ENCODE measurements around the gene CLASP1. TPM values are rescaled to one million over a fixed set of nuclear protein-coding genes. Genes with fewer than 3 reads are reported as not detected.
"Not testable (repeated sequence)": the region's sequence is repeated elsewhere in the genome, so short reads cannot be mapped to it uniquely, and the experiment has no call there.

Gene CLASP1
- total RNA-seq, 2 experiments from 2014 or later = 64.4 to 75.9 TPM

DNA sequence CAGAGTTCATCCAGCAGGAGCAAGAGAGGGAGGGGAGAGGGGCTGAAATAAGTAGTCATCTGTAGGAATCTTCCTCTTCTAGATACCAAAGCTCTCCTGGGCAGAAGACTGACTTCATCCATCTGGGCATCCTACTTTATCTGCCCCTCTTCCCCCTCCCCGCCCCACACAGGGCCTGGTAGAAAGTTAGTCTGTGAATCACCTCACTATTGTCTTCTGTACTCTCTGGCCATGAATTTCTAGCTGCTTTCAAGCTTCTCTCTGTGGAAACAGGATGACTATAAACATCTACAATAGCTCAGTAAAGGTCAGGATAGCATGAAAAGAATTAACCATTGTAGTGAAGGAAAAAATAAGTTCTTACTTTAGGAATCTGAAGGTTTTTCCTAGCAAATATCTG is 166.2 kb downstream of the CLASP1 start:
- peaks cover 5% of the 10 kb centered on the region for H3K36me3 Mint-ChIP-seq
- H3K4me3 Mint-ChIP-seq = no peak overlapping the region
- no peak overlapping the region for H3K27ac Mint-ChIP-seq
- no peak for ATAC-seq (ENCODE audit: low read depth)
- no peak for DNase-seq
- no peaks in the 10 kb centered on the region for H3K27me3 Mint-ChIP-seq
- H3K4me1 Mint-ChIP-seq = peaks cover 2% of the 10 kb centered on the region
- H3K9me3 Mint-ChIP-seq = no peaks in the 10 kb centered on the region
- POLR2A ChIA-PET = interaction anchor here (0.6 kb wide), 1 partner anchor 196 kb away, joined by 3 read pairs; no protein-coding TSS in a partner anchor

DNA sequence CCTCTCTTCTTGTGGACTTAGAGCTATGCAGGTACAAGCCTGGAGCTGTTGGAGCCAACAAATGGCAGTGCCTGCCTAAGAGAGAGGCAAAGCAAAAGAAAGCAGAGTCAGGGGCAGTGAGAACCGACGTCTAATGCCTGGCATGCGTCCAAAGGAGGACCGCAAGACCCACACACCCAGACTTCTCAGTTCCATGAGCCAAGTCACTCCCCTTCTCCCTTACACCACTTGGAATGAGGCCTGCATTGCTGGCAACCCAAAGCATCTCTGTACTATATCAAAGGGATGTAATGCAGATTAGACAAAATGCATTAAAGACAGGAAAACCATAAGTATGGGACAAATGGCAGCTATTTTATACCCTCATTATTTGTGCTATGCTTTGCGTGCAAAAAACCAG is 168.4 kb downstream of the CLASP1 start:
- no peak for ATAC-seq (ENCODE audit: low read depth)
- Mint-ChIP-seq H3K9me3 (no peaks in the 10 kb centered on the region), H3K27ac (no peak overlapping the region), H3K36me3 (peaks cover 5% of the 10 kb centered on the region), H3K4me3 (no peak overlapping the region), H3K27me3 (no peaks in the 10 kb centered on the region), H3K4me1 (peaks cover 7% of the 10 kb centered on the region)
- POLR2A ChIA-PET = interaction anchor here (0.7 kb wide), 1 partner anchor 37 kb away, joined by 3 read pairs; no protein-coding TSS in a partner anchor
- DNase-seq = no peak

DNA sequence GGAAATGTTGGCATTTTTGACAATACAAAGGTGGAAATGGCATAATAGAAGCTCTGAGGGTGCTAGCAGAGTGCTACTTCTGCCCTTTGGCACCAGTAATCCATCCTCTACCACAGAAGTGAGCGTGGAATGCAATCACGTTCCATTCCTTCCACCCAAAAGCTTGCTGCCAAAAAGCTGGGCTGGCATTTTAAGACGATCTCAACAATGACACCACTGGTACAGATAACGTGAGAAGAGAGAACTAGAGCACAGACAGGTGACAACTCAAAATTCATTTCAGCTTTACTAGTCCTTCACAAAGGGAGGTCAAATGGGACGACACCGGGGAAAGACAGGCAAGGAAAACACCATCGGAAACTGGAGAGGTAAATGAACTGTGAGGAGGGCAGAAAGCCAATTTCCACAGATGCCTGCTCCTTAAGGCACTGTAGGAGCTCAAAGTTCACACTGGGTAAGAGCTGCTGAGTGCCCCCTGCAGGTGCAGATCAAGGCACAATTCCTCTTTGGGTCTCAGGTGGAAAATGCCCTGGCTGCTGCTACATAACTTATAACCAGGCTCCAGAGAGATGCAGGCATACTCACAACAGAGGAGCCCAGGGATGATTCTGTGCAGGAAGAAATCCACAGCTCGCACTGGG is 169.3 kb downstream of the CLASP1 start:
- POLR2A ChIA-PET = no interaction called here

DNA sequence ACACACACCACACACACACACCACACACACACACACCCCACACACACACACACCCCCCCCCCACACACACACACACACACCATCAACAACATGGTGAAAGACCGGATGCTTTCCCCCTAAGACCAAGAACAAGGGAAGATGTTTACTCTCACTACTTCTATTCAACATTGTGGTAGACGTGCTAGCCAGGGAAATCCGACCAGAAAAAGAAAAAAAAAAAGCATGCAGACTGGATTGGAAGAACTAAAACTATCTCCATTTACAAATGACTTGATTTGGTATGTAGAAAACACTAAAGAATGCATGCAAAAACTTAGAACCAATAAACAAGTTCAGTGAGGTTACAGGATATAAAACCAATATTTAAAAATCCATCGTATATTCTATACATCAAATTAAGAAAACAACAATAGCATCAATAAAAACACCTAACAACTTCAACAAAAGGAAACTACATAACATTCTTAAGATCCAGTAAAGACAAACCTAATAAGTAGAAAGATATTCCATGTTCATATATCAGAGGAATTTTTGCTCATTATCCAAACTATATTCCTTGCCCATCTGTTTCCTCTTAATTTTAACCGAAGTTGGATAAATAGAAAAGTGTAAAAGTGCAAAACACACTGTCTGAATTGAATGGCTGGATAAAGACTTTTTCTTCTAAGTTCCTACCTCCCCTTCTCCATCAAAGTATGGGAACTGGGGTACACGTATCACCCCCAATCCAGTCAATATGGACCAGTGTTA is 170.1 kb downstream of the CLASP1 start:
- Mint-ChIP-seq H3K4me1 (peaks cover 7% of the 10 kb centered on the region), H3K9me3 (no peaks in the 10 kb centered on the region), H3K27ac (peak overlapping the region; percentile 54), H3K27me3 (no peaks in the 10 kb centered on the region), H3K4me3 (no peak overlapping the region), H3K36me3 (peaks cover 5% of the 10 kb centered on the region)
- DNase-seq (no peak), ATAC-seq (ENCODE audit: low read depth) (no peak)
- POLR2A ChIA-PET = no interaction called here

More for the DNA sequence above, 169.3 kb downstream of the CLASP1 start:
- no peaks in the 10 kb centered on the region for H3K27me3 Mint-ChIP-seq
- H3K27ac Mint-ChIP-seq = no peak overlapping the region
- ATAC-seq (ENCODE audit: low read depth) (no peak), DNase-seq (no peak)
- no peaks in the 10 kb centered on the region for H3K9me3 Mint-ChIP-seq
- no peak overlapping the region for H3K4me3 Mint-ChIP-seq
- peaks cover 7% of the 10 kb centered on the region for H3K4me1 Mint-ChIP-seq
- H3K36me3 Mint-ChIP-seq = peaks cover 5% of the 10 kb centered on the region

DNA sequence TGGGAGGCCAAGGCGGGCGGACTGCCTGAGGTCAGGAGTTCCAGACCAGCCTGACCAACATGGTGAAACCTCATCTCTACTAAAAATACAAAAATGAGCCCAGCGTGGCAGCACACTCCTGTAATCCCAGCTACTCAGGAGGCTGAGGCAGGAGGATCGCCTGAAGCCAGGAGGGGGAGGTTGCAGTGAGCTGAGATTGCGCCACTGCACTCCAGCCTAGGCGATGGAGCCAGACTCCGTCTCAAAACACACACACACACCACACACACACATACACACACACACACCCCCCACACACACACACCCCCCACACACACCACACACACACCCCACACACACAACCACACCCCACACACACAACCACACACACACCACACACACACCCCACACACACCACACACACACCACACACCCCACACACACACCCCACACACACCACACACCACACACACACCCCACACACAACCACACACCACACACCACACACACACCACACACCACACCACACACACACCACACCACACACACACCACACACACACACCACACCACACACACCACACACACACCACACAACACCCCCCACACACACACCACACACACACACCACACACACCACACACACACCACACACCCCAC is 170.8 kb downstream of the CLASP1 start:
- ATAC-seq (ENCODE audit: low read depth); DNase-seq; H3K27me3 Mint-ChIP-seq; H3K27ac Mint-ChIP-seq; H3K9me3 Mint-ChIP-seq; H3K4me3 Mint-ChIP-seq; H3K4me1 Mint-ChIP-seq; H3K36me3 Mint-ChIP-seq; POLR2A ChIA-PET: not testable (repeated sequence)

DNA sequence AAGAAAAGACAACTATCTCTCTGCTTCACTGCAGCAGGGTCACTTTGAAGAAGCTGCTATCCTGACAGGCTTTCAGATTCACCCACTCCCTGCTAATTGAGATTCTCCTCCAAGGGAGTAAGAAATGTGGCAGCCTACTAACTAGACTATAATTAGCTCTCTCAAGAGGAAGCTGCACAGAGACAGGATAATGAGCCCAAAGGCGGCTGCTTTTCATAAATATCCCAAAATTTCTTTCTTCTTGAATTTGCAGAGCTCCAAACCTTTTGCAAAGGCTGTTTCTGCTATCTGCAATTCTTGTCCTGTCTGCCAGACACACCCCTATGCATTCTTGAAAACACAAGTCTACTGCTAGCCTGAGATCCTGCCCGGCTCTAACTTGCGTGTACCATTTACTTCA is 172.6 kb downstream of the CLASP1 start:
- Mint-ChIP-seq H3K36me3 (peaks cover 10% of the 10 kb centered on the region), H3K4me3 (no peak overlapping the region), H3K4me1 (peaks cover 25% of the 10 kb centered on the region), H3K27me3 (no peaks in the 10 kb centered on the region), H3K9me3 (no peaks in the 10 kb centered on the region), H3K27ac (no peak overlapping the region)
- DNase-seq (no peak), ATAC-seq (ENCODE audit: low read depth) (no peak)
- POLR2A ChIA-PET = no interaction called here

DNA sequence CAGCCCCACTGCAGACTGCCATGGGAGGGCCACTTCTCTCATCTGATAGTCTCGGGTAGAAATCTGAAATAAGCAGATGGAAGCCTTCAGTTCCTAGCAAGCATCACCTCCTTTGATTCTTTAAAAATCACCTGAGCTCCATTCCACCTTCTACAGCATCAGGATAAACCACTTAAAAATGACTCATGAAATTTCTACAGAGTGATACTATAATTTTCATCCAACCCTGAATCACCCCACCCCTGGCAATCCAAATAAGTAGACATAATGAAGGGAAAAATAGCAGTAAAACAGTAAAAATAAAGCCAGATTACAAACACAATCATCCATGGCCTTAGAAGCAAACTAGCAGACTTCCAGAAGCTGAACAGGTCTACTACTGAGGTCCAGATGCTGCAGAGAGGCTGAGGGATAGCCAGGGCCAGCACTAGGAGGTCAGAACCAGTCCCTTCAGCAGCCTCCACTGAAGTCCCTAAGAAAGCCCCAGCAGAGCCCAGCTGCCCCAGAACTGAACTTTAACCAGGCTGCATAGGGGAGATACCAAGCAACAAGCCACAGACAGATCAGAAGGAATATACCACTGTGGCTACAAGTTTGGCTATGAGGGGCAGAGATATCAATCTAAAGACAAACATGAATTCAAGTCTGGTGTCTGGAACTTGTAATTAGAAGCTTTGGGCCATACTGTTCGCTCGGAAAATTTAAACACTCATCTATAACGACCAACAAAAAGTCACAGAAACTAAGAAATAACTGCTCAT is 173.3 kb downstream of the CLASP1 start:
- Mint-ChIP-seq H3K4me3 (no peak overlapping the region), H3K27me3 (no peaks in the 10 kb centered on the region), H3K27ac (no peak overlapping the region), H3K36me3 (peaks cover 15% of the 10 kb centered on the region), H3K9me3 (no peaks in the 10 kb centered on the region), H3K4me1 (peaks cover 27% of the 10 kb centered on the region)
- ATAC-seq (ENCODE audit: low read depth) = no peak
- POLR2A ChIA-PET = no interaction called here
- DNase-seq = no peak

DNA sequence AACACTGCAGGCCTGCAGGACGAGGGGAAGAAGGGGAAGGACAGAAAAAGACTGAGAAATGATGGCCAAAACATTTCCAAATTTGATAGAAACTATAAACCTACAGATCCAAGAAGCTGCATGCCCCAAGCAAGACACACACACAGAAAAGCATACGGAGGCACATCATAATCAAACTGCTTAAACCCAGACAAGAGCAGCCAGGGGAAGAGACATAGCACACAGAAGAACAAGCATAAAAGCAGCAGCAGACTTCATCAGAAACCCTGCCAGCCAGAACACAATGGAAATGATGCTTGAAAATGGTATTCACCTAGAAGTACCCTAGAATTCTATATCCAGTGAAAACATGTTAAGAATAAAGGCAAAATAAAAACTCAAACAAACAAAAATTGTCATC is 175.8 kb downstream of the CLASP1 start:
- Mint-ChIP-seq H3K27me3 (no peaks in the 10 kb centered on the region), H3K4me1 (peaks cover 25% of the 10 kb centered on the region), H3K4me3 (no peak overlapping the region), H3K9me3 (no peaks in the 10 kb centered on the region), H3K36me3 (peaks cover 34% of the 10 kb centered on the region), H3K27ac (no peak overlapping the region)
- DNase-seq = no peak
- no peak for ATAC-seq (ENCODE audit: low read depth)
- POLR2A ChIA-PET = no interaction called here

DNA sequence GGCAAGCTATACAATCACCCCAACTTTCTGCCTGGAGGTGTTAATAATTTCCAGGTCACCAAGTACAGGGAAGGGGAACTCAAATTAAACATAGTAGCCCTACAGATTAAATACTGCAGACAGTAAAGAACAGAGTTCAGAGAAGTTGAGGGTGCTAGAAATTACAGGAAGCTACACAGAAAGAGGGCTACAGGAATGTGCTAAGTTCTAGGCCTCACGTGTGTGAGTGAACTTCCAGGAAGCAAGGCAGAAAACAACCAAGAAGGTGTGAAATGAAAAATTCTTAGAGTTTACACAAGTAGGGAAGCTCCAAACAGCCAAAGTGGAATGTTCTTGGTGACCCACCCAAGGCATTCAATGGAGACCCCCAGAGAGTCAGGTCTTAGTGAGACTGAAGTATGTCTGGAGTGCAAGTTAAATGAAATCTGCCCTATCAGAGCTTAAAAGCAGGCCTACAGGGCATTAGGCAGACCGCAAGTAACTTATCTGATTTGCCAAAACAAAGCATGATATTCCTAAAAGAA is 176.7 kb downstream of the CLASP1 start:
- Mint-ChIP-seq H3K9me3 (no peaks in the 10 kb centered on the region), H3K4me1 (peaks cover 25% of the 10 kb centered on the region), H3K36me3 (peaks cover 43% of the 10 kb centered on the region), H3K27ac (no peak overlapping the region), H3K27me3 (no peaks in the 10 kb centered on the region), H3K4me3 (peak overlapping the region; percentile 2)
- DNase-seq = no peak
- ATAC-seq (ENCODE audit: low read depth) = no peak
- POLR2A ChIA-PET = interaction anchor here (1.6 kb wide), 1 partner anchor 58 kb away, joined by 7 read pairs; the partner anchor contains the start of gene RNU4ATAC

DNA sequence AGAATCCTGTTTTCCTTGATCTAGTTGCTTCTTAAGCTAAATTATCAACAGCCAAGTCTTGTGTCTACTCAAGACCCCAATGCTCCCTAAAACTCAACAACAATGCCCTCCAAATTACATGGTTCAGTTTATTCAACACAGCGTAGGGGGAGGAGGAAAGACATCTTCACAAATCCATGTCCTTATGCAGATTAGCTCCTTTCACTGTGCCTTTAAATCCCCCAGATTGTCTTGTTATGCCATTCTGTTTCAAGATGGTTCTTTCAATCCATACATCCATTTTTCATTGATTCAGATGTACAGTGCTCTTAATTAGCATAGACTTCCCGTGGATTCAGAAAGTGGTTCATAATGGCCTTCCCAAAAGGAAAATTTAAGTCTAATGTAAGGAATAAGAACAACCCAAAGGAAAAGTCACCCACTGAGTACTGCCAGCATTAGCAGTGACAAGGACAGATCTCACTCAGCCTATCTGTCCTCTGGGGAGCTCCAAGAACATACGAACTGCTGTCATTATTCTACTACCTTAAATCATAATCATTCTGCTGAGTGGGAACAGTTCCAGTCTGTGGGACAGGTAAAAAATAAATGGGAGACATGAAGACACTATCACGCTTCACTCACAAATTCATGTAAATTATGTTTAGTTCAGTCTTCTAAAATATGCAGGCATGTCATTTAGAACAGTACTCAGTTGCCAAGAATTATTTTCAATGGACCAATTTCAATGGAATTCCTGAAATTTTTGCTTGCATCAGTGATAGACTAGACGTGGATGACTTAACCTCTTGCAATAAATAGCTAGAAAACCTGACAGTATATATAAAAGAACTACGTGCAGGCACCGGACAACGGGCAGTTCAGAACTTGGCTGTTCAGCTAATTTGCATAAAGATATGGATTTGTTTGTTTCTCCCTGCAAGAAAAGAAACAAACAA is 177.5 kb downstream of the CLASP1 start:
- Mint-ChIP-seq H3K27me3 (no peaks in the 10 kb centered on the region), H3K4me3 (peak overlapping the region; percentile 2), H3K9me3 (peaks cover 2% of the 10 kb centered on the region), H3K36me3 (peaks cover 50% of the 10 kb centered on the region), H3K4me1 (peaks cover 23% of the 10 kb centered on the region), H3K27ac (no peak overlapping the region)
- DNase-seq (no peak), ATAC-seq (ENCODE audit: low read depth) (no peak)
- POLR2A ChIA-PET = interaction anchor here (1.6 kb wide), 1 partner anchor 59 kb away, joined by 7 read pairs; the partner anchor contains the start of gene RNU4ATAC

DNA sequence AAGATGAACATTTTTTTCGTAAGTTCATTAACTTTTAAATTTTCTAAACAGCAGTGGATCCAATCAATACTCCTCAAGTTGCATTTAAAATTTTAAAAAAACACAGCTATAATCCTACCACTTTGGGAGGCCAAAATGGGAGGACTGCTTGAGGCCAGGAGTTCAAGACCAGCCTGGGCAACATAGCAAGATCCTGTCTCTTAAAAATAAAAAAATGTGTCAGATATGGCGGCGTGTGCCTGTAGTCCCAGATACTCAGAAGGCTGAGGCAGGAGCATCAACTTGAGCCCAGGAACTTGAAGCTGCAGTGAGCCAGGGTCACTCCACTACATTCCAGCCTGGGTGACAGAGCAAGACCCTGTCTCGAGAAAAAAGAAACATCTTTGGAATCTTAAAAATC is 178.3 kb downstream of the CLASP1 start:
- Mint-ChIP-seq H3K4me3 (no peak overlapping the region), H3K27ac (no peak overlapping the region), H3K27me3 (no peaks in the 10 kb centered on the region), H3K9me3 (peaks cover 2% of the 10 kb centered on the region), H3K36me3 (peaks cover 55% of the 10 kb centered on the region), H3K4me1 (peaks cover 22% of the 10 kb centered on the region)
- no peak for DNase-seq
- POLR2A ChIA-PET = interaction anchor here (0.5 kb wide), 1 partner anchor 28 kb away, joined by 3 read pairs; no protein-coding TSS in a partner anchor
- no peak for ATAC-seq (ENCODE audit: low read depth)

DNA sequence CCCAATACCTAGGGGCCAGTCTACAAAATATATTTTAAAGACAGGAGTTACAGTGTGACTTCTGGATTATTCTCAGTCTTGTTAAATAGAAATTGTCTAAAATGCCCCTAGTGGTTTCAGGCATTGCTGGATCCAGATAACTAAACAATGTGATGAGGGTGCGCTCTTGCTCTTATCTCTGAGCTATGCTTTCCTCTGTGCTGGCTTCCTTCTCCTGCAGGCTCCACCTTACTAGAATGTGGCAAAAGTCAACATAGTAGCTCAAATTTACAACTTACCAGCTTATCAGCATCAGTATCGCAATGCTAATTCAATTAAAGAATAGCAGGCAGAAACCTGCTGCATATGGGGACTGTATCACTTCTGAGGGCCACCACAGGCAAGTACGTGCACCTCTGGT is 179.9 kb downstream of the CLASP1 start:
- POLR2A ChIA-PET = interaction anchor here (0.7 kb wide), 1 partner anchor 520 kb away, joined by 3 read pairs; no protein-coding TSS in a partner anchor
- Mint-ChIP-seq H3K27me3 (no peaks in the 10 kb centered on the region), H3K4me3 (no peak overlapping the region), H3K9me3 (peaks cover 2% of the 10 kb centered on the region), H3K36me3 (peaks cover 59% of the 10 kb centered on the region), H3K27ac (no peak overlapping the region), H3K4me1 (peaks cover 20% of the 10 kb centered on the region)
- no peak for ATAC-seq (ENCODE audit: low read depth)
- DNase-seq = no peak

Data from activated naive CD8-positive, alpha-beta T cell treated with anti-CD3 and anti-CD28 coated beads, Interleukin-2, amount 10 ng/mL, durations not matched to agents 7 days and 5 days (primary cell).